GM12878 (cell line): Measurements from ENCODE around the gene CBX8. TPM values are rescaled to one million over a fixed set of nuclear protein-coding genes. Genes with fewer than 3 reads are reported as not detected.

Experiments
- CTCF ChIP-seq, 3 experiments: IDR thresholded peaks in 2 of 3; conservative IDR thresholded peaks in 1 of 3; 2 replicates each; pipeline ENCODE4 v1.5.1; 2011; ENCODE audit warnings: low read depth in 3 of 3, low read length in 3 of 3, mild to moderate bottlenecking in 3 of 3, control low read depth in 2 of 3, moderate library complexity in 2 of 3, inconsistent platforms in 1 of 3, mixed read lengths in 1 of 3; ENCODE audit not compliant: control insufficient read depth in 2 of 3, insufficient read depth in 1 of 3; ENCODE audit errors: extremely low read depth in 1 of 3
- DPF2 ChIP-seq: fragments of 450-650 bp; IDR thresholded peaks from 2 replicates; pipeline ENCODE4 v1.6.1; 2017; ENCODE audit warnings: mild to moderate bottlenecking
- E2F8 ChIP-seq: fragments of 450-650 bp; IDR thresholded peaks from 2 replicates; pipeline ENCODE4 v1.6.1; 2018; ENCODE audit warnings: mild to moderate bottlenecking, low read depth, moderate library complexity; ENCODE audit not compliant: partially characterized antibody
- EED ChIP-seq: sonication (generic); IDR thresholded peaks from 2 replicates; pipeline ENCODE4 v1.6.1; 2016; ENCODE audit warnings: antibody characterized with exemption, low read depth
- IKZF2 ChIP-seq, 2 experiments: fragments of 450-650 bp; IDR thresholded peaks; 2 replicates each; pipeline ENCODE4 v1.6.1; 2017; ENCODE audit warnings: mild to moderate bottlenecking in 2 of 2, moderate library complexity in 2 of 2
- JUND ChIP-seq: IDR thresholded peaks from 2 replicates; pipeline ENCODE4 v1.6.1; 2012; ENCODE audit warnings: low read depth, mild to moderate bottlenecking, low read length, improper control_type of control experiment, moderate library complexity
- MXI1 ChIP-seq: fragments of 150-350 bp; IDR thresholded peaks from 2 replicates; pipeline ENCODE4 v1.6.1; 2011; ENCODE audit warnings: low read depth, mild to moderate bottlenecking, inconsistent platforms, low read length, improper control_type of control experiment
- MYB ChIP-seq: fragments of 150-350 bp; IDR thresholded peaks from 2 replicates; pipeline ENCODE4 v1.6.1; 2014; ENCODE audit warnings: mild to moderate bottlenecking, low read depth, low read length, borderline replicate concordance
- NBN ChIP-seq: fragments of 450-650 bp; IDR thresholded peaks from 2 replicates; pipeline ENCODE4 v1.6.1; 2016
- PKNOX1 ChIP-seq: fragments of 450-650 bp; IDR thresholded peaks from 2 replicates; pipeline ENCODE4 v1.6.1; 2016; ENCODE audit warnings: mild to moderate bottlenecking
- POLR2A ChIP-seq: IDR thresholded peaks from 2 replicates; pipeline ENCODE4 v1.6.1; 2011; ENCODE audit warnings: low read depth, mild to moderate bottlenecking, low read length
- SIN3A ChIP-seq: IDR thresholded peaks from 2 replicates; pipeline ENCODE4 v1.6.1; 2012; ENCODE audit warnings: low read depth, low read length, improper control_type of control experiment
- SREBF1 ChIP-seq: IDR thresholded peaks from 2 replicates; pipeline ENCODE4 v1.6.1; 2012; ENCODE audit warnings: mild to moderate bottlenecking, low read length
- ZNF274 ChIP-seq: IDR thresholded peaks from one replicate; pipeline ENCODE4 v1.8.0; 2011; ENCODE audit not compliant: insufficient read length, insufficient read depth
- polyA plus RNA-seq, 11 experiments: library from polyadenylated mRNA; depleted of rRNA in 4 of 11; unstranded in 6 of 11; stranded (reverse) in 5 of 11; fragments of >200 nt; fragmentation: Nextera tagmentation in 4 of 11; fragmentation: Illumina TruSeq in 1 of 11; extraction: Ambion mirVana in 4 of 11; extraction: Trizol in 1 of 11; gene quantifications; 1 replicate in 1 of 11; 2 replicates in 10 of 11; pipeline versions ENCODE4 v1.2.1 to v1.2.3, GENCODE V29; 2011 to 2016; ENCODE audit warnings: inconsistent platforms in 2 of 11, missing spikeins in 2 of 11, low read depth in 1 of 11
- total RNA-seq, 4 experiments: library from RNA; depleted of rRNA in 3 of 4; stranded (reverse); fragments of >200 nt in 3 of 4; fragmentation: Illumina TruSeq in 1 of 4; extraction: Trizol in 1 of 4; gene quantifications; 2 replicates each; pipeline versions ENCODE4 v1.2.1 to v1.2.3, GENCODE V29; 2013 to 2021

CBX8 gene
- total and polyA plus RNA-seq, 10 of the 15 experiments (the other 5 are each of a cell fraction or from before 2014, with no cell fraction given) = 0.03 to 6.7 (median 1.9) TPM

GRCh38 chr17:79836972-79837887, 40.4 kb upstream of the CBX8 start (continued):
- no peak for TF ChIP-seq E2F8
- TF ChIP-seq PKNOX1 = peak; percentile 30; the same call in 1 of the 2 replicates
- peak; percentile 64; the same call in 1 of the 2 replicates for TF ChIP-seq NBN
- TF ChIP-seq ZNF274 = no peak
- peak; percentile 53 for TF ChIP-seq POLR2A
- no peak for TF ChIP-seq SREBF1
- no peak for TF ChIP-seq JUND
- peak; percentile 28; the same call in 1 of the 2 replicates for TF ChIP-seq EED
- TF ChIP-seq MXI1 = peak; percentile 79
- peak; percentile 65; the same call in 1 of the 2 replicates for TF ChIP-seq DPF2
- no peak for TF ChIP-seq MYB
- TF ChIP-seq SIN3A = peak; percentile 59; the same call in 1 of the 2 replicates
- peak; percentile 38 to 45; a peak in 2 of 4 replicates for TF ChIP-seq IKZF2 (IDR thresholded peaks at IDR 0.05)
- TF ChIP-seq CTCF (IDR thresholded peaks at IDR 0.05 in 2 of 3, conservative IDR thresholded peaks at IDR 0.05 in 1 of 3; ENCODE audit: control insufficient read depth in 2 of 3, extremely low read depth in 1 of 3, insufficient read depth in 1 of 3, low read depth in 3 of 3, low read length in 3 of 3) = peak in 1 of 3 experiments; percentile 26; a peak in 1 of 6 replicates
